ENCODE data around the gene KRTAP10-5.

DNA sequence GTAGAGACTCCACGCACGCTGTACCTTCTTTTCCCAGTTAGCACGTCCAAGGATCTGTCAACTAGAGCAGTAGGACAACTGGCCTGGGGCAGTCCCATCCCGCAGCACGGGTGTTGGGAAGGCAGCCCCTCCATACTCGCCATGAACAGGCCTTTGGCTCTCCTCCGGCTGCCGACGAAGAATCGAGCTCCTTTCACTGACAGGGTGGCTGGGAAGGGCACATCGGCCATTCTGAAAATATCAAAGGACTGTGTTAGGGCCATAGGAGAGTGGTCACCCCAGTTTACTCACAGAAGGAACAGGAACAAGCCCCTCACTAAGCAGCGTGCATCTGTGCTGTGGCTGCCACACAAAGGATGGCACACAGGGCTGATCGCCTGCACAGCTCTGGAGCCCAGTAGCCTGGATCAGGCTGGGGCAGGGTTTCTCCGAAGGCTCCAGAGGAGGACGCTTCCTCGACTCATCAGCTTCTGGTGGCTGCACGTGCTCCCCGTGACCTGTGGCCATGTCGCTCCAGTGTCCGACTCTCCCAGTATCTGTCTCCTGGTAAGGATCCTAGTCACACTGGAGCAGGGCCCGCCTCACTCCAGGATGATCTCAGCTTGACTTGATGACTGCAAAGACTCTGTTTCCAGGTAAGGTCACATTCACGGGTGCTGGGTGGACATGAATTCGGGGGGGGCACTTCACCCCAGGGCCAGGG, 49.4 kb downstream of the KRTAP10-5 start:
- no peak for TF ChIP-seq ZFX (IDR thresholded peaks at IDR 0.05)
- TF ChIP-seq POLR2A (IDR thresholded peaks at IDR 0.05; ENCODE audit: borderline replicate concordance, extremely low read depth, insufficient read depth, insufficient read length) = no peak
- TF ChIP-seq, protein P1, sequence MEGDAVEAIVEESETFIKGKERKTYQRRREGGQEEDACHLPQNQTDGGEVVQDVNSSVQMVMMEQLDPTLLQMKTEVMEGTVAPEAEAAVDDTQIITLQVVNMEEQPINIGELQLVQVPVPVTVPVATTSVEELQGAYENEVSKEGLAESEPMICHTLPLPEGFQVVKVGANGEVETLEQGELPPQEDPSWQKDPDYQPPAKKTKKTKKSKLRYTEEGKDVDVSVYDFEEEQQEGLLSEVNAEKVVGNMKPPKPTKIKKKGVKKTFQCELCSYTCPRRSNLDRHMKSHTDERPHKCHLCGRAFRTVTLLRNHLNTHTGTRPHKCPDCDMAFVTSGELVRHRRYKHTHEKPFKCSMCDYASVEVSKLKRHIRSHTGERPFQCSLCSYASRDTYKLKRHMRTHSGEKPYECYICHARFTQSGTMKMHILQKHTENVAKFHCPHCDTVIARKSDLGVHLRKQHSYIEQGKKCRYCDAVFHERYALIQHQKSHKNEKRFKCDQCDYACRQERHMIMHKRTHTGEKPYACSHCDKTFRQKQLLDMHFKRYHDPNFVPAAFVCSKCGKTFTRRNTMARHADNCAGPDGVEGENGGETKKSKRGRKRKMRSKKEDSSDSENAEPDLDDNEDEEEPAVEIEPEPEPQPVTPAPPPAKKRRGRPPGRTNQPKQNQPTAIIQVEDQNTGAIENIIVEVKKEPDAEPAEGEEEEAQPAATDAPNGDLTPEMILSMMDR (IDR thresholded peaks at IDR 0.05 in 2 of 3, conservative IDR thresholded peaks at IDR 0.05 in 1 of 3; ENCODE audit: borderline replicate concordance in 1 of 3, insufficient read depth in 1 of 3, low read depth in 2 of 3, low read length in 2 of 3) = no peak
- TF ChIP-seq POLR2AphosphoS5 (IDR thresholded peaks at IDR 0.05; ENCODE audit: low read depth, low read length) = no peak
- no peak for TF ChIP-seq ZNF274 (IDR thresholded peaks at IDR 0.05; ENCODE audit: low read depth, low read length)
- TF ChIP-seq JUND (IDR thresholded peaks at IDR 0.05) = no peak
- TF ChIP-seq EGR1 (IDR thresholded peaks at IDR 0.05; ENCODE audit: low read depth) = no peak
- TF ChIP-seq, protein P2, sequence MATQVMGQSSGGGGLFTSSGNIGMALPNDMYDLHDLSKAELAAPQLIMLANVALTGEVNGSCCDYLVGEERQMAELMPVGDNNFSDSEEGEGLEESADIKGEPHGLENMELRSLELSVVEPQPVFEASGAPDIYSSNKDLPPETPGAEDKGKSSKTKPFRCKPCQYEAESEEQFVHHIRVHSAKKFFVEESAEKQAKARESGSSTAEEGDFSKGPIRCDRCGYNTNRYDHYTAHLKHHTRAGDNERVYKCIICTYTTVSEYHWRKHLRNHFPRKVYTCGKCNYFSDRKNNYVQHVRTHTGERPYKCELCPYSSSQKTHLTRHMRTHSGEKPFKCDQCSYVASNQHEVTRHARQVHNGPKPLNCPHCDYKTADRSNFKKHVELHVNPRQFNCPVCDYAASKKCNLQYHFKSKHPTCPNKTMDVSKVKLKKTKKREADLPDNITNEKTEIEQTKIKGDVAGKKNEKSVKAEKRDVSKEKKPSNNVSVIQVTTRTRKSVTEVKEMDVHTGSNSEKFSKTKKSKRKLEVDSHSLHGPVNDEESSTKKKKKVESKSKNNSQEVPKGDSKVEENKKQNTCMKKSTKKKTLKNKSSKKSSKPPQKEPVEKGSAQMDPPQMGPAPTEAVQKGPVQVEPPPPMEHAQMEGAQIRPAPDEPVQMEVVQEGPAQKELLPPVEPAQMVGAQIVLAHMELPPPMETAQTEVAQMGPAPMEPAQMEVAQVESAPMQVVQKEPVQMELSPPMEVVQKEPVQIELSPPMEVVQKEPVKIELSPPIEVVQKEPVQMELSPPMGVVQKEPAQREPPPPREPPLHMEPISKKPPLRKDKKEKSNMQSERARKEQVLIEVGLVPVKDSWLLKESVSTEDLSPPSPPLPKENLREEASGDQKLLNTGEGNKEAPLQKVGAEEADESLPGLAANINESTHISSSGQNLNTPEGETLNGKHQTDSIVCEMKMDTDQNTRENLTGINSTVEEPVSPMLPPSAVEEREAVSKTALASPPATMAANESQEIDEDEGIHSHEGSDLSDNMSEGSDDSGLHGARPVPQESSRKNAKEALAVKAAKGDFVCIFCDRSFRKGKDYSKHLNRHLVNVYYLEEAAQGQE (IDR thresholded peaks at IDR 0.05; ENCODE audit: low read depth) = no peak
- TF ChIP-seq EZH2 (IDR thresholded peaks at IDR 0.05) = no peak
- TF ChIP-seq, protein P3, sequence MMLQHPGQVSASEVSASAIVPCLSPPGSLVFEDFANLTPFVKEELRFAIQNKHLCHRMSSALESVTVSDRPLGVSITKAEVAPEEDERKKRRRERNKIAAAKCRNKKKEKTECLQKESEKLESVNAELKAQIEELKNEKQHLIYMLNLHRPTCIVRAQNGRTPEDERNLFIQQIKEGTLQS (IDR thresholded peaks at IDR 0.05) = no peak
- TF ChIP-seq SRF (IDR thresholded peaks at IDR 0.05; ENCODE audit: low read depth) = no peak
- TF ChIP-seq RAD21 (IDR thresholded peaks at IDR 0.05; ENCODE audit: low read depth) = no peak
- TF ChIP-seq SP1 (IDR thresholded peaks at IDR 0.05; ENCODE audit: low read depth) = no peak
- TF ChIP-seq, protein P4, sequence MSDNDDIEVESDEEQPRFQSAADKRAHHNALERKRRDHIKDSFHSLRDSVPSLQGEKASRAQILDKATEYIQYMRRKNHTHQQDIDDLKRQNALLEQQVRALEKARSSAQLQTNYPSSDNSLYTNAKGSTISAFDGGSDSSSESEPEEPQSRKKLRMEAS (IDR thresholded peaks at IDR 0.05) = no peak
